ENCODE measurements around the gene TRIM24. TPM values are rescaled to one million over a fixed set of nuclear protein-coding genes. Genes with fewer than 3 reads are reported as not detected.
"Not testable (repeated sequence)": the region's sequence is repeated elsewhere in the genome, so short reads cannot be mapped to it uniquely, and the experiment has no call there.

The TRIM24 gene
- total and polyA plus RNA-seq, 4 donors = 3.3 to 13.8 (median 8.3) TPM

DNA sequence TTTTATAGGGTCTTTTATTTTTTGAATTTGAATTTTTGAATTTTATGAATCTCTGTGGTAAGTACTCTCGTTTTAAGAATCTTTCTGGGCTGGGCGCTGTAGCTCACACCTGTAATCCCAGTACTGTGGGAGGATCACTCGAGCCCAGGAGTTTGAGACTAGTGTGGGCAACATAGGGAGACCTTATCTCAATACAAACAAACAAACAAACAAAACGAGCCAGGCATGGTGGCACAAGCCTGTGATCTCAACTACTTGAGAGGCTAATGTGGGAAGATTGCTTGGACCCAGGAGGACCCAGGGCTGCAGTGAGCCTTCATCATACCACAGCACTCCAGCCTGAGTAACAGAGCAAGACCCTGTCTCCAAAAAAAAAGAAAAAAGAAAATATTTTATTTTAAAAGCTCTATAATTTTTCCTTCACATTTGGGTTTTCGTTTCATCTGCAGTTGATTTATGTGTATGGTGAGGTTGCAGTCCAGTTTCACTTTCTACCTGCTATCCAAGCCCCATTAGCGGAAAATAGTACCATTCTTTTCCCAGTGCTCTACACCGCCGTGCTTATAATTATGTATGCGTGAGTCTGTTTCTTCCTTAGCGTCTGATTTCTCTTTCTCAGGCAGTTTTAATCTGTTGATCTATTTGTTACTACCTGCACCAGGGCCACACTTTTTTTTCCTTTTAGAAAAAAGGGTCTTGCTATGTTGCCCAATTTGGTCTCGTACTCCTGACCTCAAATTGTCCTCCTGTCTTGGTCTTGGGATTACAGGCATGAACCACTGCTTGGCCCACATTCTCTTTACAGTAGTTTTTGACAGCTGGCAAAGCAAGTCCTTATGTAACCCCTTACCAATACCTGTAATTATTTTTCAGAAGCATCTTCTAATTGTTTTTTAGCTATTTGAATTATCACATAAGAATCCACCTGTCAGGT is 21.7 kb downstream of the TRIM24 start:
- Histone ChIP-seq H3K27me3 (ENCODE audit: control insufficient read depth in 1 of 2, insufficient read depth in 2 of 2, low read length in 1 of 2) (no peaks in the 10 kb centered on the region), H3K4me1 (ENCODE audit: control insufficient read depth in 1 of 2, insufficient read depth in 2 of 2, low read length in 2 of 2) (no peaks in the 10 kb centered on the region), H3K36me3 (ENCODE audit: control insufficient read depth in 1 of 2, insufficient read depth in 2 of 2, low read length in 1 of 2) (no peaks in the 10 kb centered on the region), H3K9me3 (ENCODE audit: control insufficient read depth, low read length) (no peaks in the 10 kb centered on the region), H3K27ac (ENCODE audit: low read depth in 1 of 2, low read length in 2 of 2) (no peak overlapping the region), H3K4me3 (ENCODE audit: low read length in 2 of 2) (no peak overlapping the region)
- ATAC-seq (ENCODE audit: low FRiP score) (no peak), DNase-seq (no peak)
- WGBS, 2 donors = 87 to 89% methylated on average over 11 of the region's 11 CpGs
- intact Hi-C loops (cut with DNase I) = no loop called here

DNA sequence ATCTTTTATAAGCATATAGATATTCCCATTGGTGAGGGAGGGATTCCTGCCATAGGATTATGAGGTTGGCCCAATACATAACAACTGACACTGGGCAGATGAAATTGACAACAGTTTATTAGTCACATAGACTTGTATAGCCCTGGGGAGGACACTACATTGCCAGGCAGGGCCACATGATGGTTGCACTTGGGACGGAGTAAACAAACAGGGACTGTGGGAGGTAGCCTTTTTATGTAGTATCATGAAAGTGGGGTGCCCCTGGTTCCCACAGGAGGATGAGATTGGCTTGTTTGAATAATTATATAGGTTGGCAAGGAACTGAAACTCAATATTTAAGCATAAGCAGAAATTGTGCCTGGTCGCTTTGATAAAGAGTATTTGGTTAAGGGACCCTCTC is 23.5 kb downstream of the TRIM24 start:
- intact Hi-C loops (cut with DNase I) = no loop called here
- Histone ChIP-seq H3K4me1 (ENCODE audit: control insufficient read depth in 1 of 2, insufficient read depth in 2 of 2, low read length in 2 of 2) (no peaks in the 10 kb centered on the region), H3K27me3 (ENCODE audit: control insufficient read depth in 1 of 2, insufficient read depth in 2 of 2, low read length in 1 of 2) (no peaks in the 10 kb centered on the region), H3K9me3 (ENCODE audit: control insufficient read depth, low read length) (no peaks in the 10 kb centered on the region), H3K36me3 (ENCODE audit: control insufficient read depth in 1 of 2, insufficient read depth in 2 of 2, low read length in 1 of 2) (no peaks in the 10 kb centered on the region), H3K27ac (ENCODE audit: low read depth in 1 of 2, low read length in 2 of 2) (no peak overlapping the region), H3K4me3 (ENCODE audit: low read length in 2 of 2) (no peak overlapping the region)
- ATAC-seq (ENCODE audit: low FRiP score) (no peak), DNase-seq (no peak)
- 94 to 97% methylated on average over 2 of the region's 2 CpGs for WGBS, 2 donors

- H3K4me1 ChIP-seq (ENCODE audit: control insufficient read depth in 1 of 2, insufficient read depth in 2 of 2, low read length in 2 of 2); ATAC-seq (ENCODE audit: low FRiP score); intact Hi-C loops (cut with DNase I); H3K27me3 ChIP-seq (ENCODE audit: control insufficient read depth in 1 of 2, insufficient read depth in 2 of 2, low read length in 1 of 2); H3K36me3 ChIP-seq (ENCODE audit: control insufficient read depth in 1 of 2, insufficient read depth in 2 of 2, low read length in 1 of 2); DNase-seq; H3K27ac ChIP-seq (ENCODE audit: low read depth in 1 of 2, low read length in 2 of 2); H3K9me3 ChIP-seq (ENCODE audit: control insufficient read depth, low read length); H3K4me3 ChIP-seq (ENCODE audit: low read length in 2 of 2): not testable (repeated sequence)
- 82 to 97% methylated on average over 1 of the region's 1 CpG for WGBS, 2 donors
These were observed 25.4 kb downstream of the TRIM24 start for GRCh38 chr7:138485508-138485907.

GRCh38 chr7:138489139-138489538 is 29.1 kb downstream of the TRIM24 start:
- not testable (repeated sequence) for DNase-seq

DNA sequence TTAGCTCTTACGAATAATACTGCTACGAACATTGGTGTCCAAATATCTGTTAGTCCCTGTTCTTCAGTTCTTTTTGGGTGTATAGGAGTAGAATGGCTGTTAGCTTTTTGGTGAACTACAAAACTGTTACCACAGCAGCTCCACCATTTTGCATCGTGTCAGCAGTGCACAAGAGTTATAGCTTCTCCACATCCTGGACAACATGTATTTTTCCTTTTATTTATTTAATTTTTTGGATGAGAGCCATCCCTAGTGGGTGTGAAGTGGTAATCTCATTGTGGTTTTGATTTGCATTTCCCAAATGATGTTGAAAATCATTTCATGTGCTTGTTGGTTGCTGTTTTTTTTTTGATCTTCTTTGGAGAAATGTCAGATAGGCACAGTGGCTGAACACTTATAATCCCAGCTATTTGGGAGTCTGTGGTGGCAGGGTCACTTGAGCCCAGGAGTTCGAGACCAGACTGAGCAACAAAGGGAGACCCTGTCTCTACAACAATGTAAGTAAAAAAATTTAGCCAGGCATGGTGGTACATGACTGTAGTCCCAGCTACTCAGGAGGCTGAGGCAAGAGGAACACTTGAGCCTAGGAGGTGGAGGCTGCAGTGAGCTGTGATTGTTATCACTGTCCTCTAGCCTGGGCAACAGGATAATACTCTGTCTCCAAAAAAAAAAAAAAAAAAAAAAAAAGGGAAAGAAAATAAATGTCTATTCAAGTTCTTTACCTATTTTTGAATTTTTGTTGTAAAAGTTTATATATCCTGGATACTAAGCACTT is 31.7 kb downstream of the TRIM24 start:
- 94 to 95% methylated on average over 4 of the region's 4 CpGs for whole genome bisulfite sequencing, 2 donors
- H3K27ac ChIP-seq (ENCODE audit: low read depth in 1 of 2, low read length in 2 of 2) = no peak overlapping the region

More at GRCh38 chr7:138489139-138489538, 29.1 kb downstream of the TRIM24 start:
- H3K27ac ChIP-seq (ENCODE audit: low read depth in 1 of 2, low read length in 2 of 2); H3K4me3 ChIP-seq (ENCODE audit: low read length in 2 of 2); intact Hi-C loops (cut with DNase I); H3K9me3 ChIP-seq (ENCODE audit: control insufficient read depth, low read length); H3K36me3 ChIP-seq (ENCODE audit: control insufficient read depth in 1 of 2, insufficient read depth in 2 of 2, low read length in 1 of 2); H3K27me3 ChIP-seq (ENCODE audit: control insufficient read depth in 1 of 2, insufficient read depth in 2 of 2, low read length in 1 of 2); ATAC-seq (ENCODE audit: low FRiP score); H3K4me1 ChIP-seq (ENCODE audit: control insufficient read depth in 1 of 2, insufficient read depth in 2 of 2, low read length in 2 of 2): not testable (repeated sequence)
- 88 to 92% methylated on average over 6 of the region's 6 CpGs for WGBS, 2 donors

GRCh38 chr7:138492423-138492822 is 32.4 kb downstream of the TRIM24 start:
- no peak for ATAC-seq (ENCODE audit: low FRiP score)
- 77% methylated on average over 4 of the region's 4 CpGs for WGBS, 2 donors
- intact Hi-C loops (cut with DNase I) = no loop called here

More for the DNA sequence above, 31.7 kb downstream of the TRIM24 start:
- intact Hi-C loops (cut with DNase I) = no loop called here
- Histone ChIP-seq H3K4me1 (ENCODE audit: control insufficient read depth in 1 of 2, insufficient read depth in 2 of 2, low read length in 2 of 2) (no peaks in the 10 kb centered on the region), H3K9me3 (ENCODE audit: control insufficient read depth, low read length) (no peaks in the 10 kb centered on the region), H3K27me3 (ENCODE audit: control insufficient read depth in 1 of 2, insufficient read depth in 2 of 2, low read length in 1 of 2) (no peaks in the 10 kb centered on the region), H3K4me3 (ENCODE audit: low read length in 2 of 2) (no peak overlapping the region), H3K36me3 (ENCODE audit: control insufficient read depth in 1 of 2, insufficient read depth in 2 of 2, low read length in 1 of 2) (no peaks in the 10 kb centered on the region)
- no peak for DNase-seq
- no peak for ATAC-seq (ENCODE audit: low FRiP score)

GRCh38 chr7:138493535-138493934 is 33.5 kb downstream of the TRIM24 start:
- DNase-seq = no peak
- 90 to 92% methylated on average over 3 of the region's 3 CpGs for WGBS, 2 donors
- Histone ChIP-seq H3K27ac (ENCODE audit: low read depth in 1 of 2, low read length in 2 of 2) (no peak overlapping the region), H3K4me1 (ENCODE audit: control insufficient read depth in 1 of 2, insufficient read depth in 2 of 2, low read length in 2 of 2) (no peaks in the 10 kb centered on the region), H3K36me3 (ENCODE audit: control insufficient read depth in 1 of 2, insufficient read depth in 2 of 2, low read length in 1 of 2) (no peaks in the 10 kb centered on the region), H3K9me3 (ENCODE audit: control insufficient read depth, low read length) (no peaks in the 10 kb centered on the region), H3K4me3 (ENCODE audit: low read length in 2 of 2) (no peak overlapping the region), H3K27me3 (ENCODE audit: control insufficient read depth in 1 of 2, insufficient read depth in 2 of 2, low read length in 1 of 2) (no peaks in the 10 kb centered on the region)
- ATAC-seq (ENCODE audit: low FRiP score) = no peak
- intact Hi-C loops (cut with DNase I) = no loop called here

More at GRCh38 chr7:138492423-138492822, 32.4 kb downstream of the TRIM24 start:
- no peaks in the 10 kb centered on the region for H3K9me3 ChIP-seq (ENCODE audit: control insufficient read depth, low read length)
- no peaks in the 10 kb centered on the region for H3K36me3 ChIP-seq (ENCODE audit: control insufficient read depth in 1 of 2, insufficient read depth in 2 of 2, low read length in 1 of 2)
- no peak overlapping the region for H3K27ac ChIP-seq (ENCODE audit: low read depth in 1 of 2, low read length in 2 of 2)
- H3K4me1 ChIP-seq (ENCODE audit: control insufficient read depth in 1 of 2, insufficient read depth in 2 of 2, low read length in 2 of 2) = no peaks in the 10 kb centered on the region
- no peaks in the 10 kb centered on the region for H3K27me3 ChIP-seq (ENCODE audit: control insufficient read depth in 1 of 2, insufficient read depth in 2 of 2, low read length in 1 of 2)
- no peak for DNase-seq
- no peak overlapping the region for H3K4me3 ChIP-seq (ENCODE audit: low read length in 2 of 2)

DNA sequence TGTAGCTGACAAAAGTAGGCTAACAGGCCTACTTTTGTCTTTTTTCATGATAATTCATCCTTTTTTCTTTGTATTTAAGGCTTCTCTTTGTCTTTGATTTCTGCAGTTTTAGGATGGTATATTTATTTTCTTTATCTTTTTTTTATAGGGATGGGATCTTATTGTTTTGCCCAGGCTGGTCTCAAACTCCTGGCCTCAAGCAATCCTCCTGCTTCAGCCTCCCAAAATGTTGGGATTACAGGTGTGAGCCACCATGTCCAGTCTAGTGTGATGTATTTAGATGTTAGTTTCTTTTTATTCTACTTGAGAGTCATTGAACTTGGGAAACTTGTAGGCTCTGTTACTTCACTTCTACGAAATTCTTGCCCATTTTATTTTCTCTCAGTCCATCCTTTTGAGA is 35.4 kb downstream of the TRIM24 start:
- DNase-seq (no peak), ATAC-seq (ENCODE audit: low FRiP score) (no peak)
- Histone ChIP-seq H3K4me1 (ENCODE audit: control insufficient read depth in 1 of 2, insufficient read depth in 2 of 2, low read length in 2 of 2) (no peaks in the 10 kb centered on the region), H3K4me3 (ENCODE audit: low read length in 2 of 2) (no peak overlapping the region), H3K36me3 (ENCODE audit: control insufficient read depth in 1 of 2, insufficient read depth in 2 of 2, low read length in 1 of 2) (no peaks in the 10 kb centered on the region), H3K27me3 (ENCODE audit: control insufficient read depth in 1 of 2, insufficient read depth in 2 of 2, low read length in 1 of 2) (no peaks in the 10 kb centered on the region), H3K27ac (ENCODE audit: low read depth in 1 of 2, low read length in 2 of 2) (no peak overlapping the region), H3K9me3 (ENCODE audit: control insufficient read depth, low read length) (no peaks in the 10 kb centered on the region)
- WGBS, 2 donors = 88 to 94% methylated on average over 1 of the region's 1 CpG
- intact Hi-C loops (cut with DNase I) = no loop called here
